ENCODE measurements around the gene MPRIP.
"Not testable (repeated sequence)": the region's sequence is repeated elsewhere in the genome, so short reads cannot be mapped to it uniquely, and the experiment has no call there.

DNA sequence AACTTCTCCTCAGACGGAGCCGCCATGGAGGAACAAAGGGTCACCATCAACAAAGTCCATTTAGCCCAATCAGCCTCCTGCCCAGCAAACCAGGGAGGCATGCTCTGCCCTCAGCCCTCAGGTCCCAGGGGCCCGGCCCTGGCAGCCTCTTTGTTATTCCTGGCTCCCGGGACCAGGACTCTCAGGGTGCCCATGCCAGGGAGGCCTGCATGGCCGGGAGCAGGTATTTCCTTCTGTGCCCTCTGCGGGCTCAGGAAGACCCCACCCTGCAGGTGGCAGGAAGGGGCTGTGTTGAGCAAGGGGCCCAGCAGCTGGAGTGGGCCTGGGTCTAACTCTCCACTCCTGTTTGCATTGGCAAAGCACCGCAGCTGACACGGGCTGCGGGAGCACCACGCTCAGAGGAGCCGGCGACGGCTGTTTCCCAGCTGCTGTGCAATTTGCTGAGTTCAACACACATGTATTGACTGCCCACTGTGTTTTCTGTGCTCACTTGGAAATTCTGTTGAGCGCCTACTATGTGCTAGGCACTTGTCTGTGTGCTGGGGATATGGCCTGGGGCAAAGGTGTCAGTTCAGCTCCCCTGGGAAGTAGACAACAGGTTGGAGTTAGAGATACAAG, 37.2 kb upstream of the MPRIP start:
- TF ChIP-seq, protein P1, sequence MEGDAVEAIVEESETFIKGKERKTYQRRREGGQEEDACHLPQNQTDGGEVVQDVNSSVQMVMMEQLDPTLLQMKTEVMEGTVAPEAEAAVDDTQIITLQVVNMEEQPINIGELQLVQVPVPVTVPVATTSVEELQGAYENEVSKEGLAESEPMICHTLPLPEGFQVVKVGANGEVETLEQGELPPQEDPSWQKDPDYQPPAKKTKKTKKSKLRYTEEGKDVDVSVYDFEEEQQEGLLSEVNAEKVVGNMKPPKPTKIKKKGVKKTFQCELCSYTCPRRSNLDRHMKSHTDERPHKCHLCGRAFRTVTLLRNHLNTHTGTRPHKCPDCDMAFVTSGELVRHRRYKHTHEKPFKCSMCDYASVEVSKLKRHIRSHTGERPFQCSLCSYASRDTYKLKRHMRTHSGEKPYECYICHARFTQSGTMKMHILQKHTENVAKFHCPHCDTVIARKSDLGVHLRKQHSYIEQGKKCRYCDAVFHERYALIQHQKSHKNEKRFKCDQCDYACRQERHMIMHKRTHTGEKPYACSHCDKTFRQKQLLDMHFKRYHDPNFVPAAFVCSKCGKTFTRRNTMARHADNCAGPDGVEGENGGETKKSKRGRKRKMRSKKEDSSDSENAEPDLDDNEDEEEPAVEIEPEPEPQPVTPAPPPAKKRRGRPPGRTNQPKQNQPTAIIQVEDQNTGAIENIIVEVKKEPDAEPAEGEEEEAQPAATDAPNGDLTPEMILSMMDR (IDR thresholded peaks at IDR 0.05 in 8 of 11, conservative IDR thresholded peaks at IDR 0.05 in 3 of 11), result not testable (repeated sequence)
- TF ChIP-seq POLR2A, POLR2AphosphoS5 (IDR thresholded peaks at IDR 0.05): not testable (repeated sequence)
